GM04503 (cell line): ENCODE results near the gene PPP1R16B.
A peak's percentile ranks its signal among the peaks of the same experiment; 100 is the strongest.

ENCODE experiments used
- DNase-seq: peaks from one replicate; pipeline ENCODE4 v3.0.0-alpha.2; 2012; ENCODE audit warnings: low read depth

Gene PPP1R16B

GRCh38 chr20:38827770-38828281 is 22.3 kb downstream of the PPP1R16B start:
- DNase-seq, result no peak

- no peak for DNase-seq
These were observed 23.2 kb downstream of the PPP1R16B start for GRCh38 chr20:38828514-38829295.

DNA sequence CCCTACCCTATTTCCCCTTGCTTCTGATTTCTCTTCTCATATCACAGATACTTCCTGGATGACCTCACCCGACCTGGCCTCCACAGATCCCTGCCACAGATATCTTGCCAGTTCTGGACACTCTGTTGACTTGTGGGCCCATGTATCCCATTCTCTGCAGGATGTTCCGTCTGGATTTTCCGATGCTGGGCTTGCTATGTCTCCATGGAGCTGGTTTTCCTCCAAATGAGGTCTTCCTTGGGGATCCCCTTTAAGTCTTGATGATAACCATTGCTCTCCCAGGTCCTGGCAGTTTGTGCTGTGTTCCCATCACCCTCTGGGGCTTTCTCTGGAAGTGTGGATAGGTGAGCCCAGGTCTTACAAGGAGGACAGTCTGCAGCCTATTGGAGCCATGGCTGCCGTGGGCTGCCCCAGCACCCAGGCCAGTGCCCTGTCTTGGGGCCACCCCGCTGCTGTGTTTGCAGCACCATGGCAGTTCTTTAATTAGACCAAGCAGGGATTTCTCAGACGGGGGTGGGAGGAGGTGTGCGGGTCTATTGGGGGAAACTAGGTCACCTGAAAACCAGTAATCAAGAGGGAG is 23.9 kb downstream of the PPP1R16B start:
- no peak for DNase-seq

DNA sequence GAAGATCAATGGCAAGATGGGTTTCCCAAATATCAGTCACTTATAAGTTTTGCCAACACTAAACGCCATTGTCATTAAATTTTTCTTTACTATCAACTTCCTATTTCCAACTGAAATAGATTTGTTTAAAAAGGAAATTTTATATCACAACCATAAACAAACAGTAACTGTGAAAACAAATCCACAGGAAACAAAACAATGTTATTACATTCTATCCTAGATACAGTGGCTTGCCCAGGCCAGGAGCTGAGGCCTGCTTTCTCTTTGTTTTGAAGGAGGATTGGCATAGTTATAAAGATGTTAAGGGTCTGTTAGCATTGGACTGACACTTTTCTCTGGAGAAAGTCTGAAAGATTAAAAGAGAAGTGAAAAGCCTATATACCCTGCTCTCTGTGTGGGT is 24.9 kb downstream of the PPP1R16B start:
- DNase-seq, result no peak

- DNase-seq, result no peak
These were observed 25.7 kb downstream of the PPP1R16B start for GRCh38 chr20:38831049-38831691.

- DNase-seq, result no peak
These were observed 26.6 kb downstream of the PPP1R16B start for GRCh38 chr20:38831995-38832620.

- DNase-seq, result no peak
These were observed 27.8 kb downstream of the PPP1R16B start for GRCh38 chr20:38833154-38833856.

GRCh38 chr20:38833857-38834164 is 28.3 kb downstream of the PPP1R16B start:
- no peak for DNase-seq

GRCh38 chr20:38834868-38835267 is 29.4 kb downstream of the PPP1R16B start:
- DNase-seq, result no peak

DNA sequence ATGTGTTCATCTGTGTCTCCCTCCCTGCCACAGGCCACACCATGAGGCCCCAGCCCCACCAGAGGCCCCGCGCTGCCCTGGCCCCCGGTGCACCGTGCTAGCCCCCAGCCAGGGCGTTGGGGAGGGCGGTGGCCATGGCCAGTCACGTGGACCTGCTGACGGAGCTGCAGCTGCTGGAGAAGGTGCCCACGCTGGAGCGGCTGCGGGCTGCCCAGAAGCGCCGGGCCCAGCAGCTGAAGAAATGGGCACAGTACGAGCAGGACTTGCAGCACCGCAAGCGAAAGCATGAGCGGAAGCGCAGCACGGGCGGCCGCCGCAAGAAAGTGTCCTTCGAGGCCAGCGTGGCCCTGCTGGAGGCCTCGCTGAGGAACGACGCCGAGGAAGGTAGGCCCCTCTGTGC is 30.3 kb downstream of the PPP1R16B start:
- DNase-seq, result no peak

GRCh38 chr20:38836991-38837390 is 31.5 kb downstream of the PPP1R16B start:
- no peak for DNase-seq

DNA sequence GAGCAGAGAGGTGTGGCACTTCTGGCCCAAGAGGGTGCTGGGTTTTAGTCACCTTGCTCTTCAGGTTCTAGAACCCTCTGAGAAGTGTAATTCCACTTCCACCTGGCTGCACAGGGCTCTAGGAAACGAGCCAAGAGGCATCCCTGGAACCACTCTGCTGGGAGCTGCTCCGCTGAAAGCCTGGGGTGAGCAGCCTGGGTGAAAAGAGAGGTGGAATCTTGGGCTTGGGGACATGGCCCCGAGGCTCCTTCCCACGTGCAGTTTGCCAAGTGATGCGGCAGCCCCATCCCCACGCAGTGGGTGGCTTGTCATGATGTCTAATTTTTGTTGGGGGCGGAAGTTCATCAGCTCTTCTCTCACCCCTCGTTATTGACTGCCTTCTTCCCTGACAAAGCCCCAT is 32.8 kb downstream of the PPP1R16B start:
- no peak for DNase-seq

DNA sequence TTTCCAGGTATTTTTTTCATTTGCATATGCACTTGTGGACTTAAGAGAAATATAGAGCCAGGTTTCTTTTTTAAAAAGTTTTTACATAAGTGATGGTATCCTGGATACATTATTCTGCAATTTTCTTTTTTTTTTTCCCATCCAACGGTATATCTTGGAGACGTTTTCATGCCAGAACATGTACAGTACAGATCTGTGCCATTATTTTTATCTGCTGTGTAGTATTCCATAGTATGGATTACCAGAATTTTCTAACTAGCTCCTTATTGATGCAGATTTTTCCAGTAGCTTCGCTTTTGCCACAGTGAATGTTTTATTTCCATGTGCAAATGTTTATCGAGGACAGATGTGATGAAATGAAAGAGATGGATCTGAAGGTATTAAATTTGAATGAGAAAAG is 34.1 kb downstream of the PPP1R16B start:
- no peak for DNase-seq

DNA sequence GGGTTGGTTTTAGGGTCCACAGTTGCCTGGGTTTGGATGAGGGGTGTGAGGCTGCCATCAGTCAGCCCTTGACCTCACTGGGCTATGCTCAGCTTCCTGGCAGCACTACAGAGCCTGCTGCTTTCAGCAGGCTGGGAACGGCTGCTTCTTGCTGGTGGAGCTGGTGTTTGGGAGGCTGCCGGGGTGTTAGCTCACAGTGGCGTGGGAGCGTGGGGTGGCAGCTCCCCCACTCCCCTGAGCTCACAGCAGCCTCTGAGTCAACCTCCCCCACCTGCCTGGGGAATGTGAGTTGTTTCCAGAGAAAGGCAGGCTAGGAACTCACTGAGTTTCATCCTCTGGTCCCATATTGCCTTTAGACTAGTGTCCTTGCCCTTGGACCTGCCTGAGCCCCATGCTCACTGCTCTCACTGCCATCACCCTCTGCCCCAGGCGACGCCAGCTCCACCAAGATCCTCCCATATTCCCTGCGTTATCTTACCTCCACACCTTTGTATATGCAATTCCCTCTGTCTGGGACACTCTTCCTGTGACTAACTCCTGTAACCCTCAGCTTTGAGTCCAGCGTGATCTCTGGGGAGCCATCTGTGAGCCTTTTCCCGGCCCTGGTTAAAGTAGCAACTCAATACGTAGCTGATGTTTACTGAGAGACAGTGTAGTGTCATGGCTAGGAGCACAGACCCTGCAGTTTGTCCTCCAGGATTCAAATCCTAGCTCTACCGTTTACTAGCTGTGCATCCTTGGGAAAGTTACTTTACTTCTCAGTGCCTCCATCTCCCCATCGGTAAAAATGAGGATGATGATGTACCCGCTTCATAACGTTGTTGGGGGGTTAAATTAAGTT is 34.8 kb downstream of the PPP1R16B start:
- peak; percentile 3 for DNase-seq

DNA sequence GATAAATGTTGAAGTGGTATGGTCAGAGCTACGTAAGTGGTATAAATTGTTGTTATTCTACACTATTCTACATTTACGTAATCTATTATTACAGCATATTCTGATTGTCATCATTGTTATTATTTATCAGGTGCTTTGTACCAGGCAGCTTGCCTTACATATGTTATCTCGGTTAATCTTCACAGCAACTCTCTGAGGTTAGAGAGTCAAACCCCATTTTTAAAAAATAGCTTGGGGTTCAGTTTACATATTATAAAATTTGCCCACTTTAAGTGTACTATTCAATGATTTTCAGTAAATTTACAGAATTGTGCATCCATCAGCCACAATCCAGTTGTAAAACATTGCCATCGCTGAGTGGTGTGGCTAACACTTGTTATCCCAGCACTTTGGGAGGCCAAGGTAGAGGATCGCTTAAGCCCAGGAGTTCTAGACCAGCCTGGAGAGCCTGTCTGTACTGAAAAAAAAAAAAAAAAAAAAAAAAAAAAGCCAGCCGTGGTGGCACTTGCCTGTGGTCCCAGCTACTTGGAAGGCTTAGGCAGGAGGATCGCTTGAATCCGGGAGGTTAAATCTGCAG is 35.5 kb downstream of the PPP1R16B start:
- no peak for DNase-seq

- no peak for DNase-seq
These were observed 36.1 kb downstream of the PPP1R16B start for GRCh38 chr20:38841570-38841969.

DNA sequence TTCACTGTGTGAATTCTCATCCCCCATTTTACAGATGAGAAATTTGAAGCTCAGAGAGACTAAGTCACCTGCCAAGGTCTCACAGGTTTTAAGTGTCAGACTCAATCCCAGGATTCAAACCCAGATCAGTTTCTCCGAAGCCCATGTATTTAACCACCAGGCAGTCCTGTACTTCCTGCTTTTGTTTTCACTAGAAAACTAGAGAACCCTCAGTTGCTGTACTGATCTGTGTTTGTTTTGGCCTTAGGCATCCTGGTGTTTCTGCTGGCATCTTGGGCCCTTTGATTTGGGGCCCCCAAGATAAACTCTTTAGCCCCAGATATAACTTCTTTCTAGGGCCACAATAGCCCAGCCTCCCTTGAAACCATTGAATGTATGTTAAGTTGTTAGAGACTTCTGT is 36.5 kb downstream of the PPP1R16B start:
- DNase-seq, result no peak

DNA sequence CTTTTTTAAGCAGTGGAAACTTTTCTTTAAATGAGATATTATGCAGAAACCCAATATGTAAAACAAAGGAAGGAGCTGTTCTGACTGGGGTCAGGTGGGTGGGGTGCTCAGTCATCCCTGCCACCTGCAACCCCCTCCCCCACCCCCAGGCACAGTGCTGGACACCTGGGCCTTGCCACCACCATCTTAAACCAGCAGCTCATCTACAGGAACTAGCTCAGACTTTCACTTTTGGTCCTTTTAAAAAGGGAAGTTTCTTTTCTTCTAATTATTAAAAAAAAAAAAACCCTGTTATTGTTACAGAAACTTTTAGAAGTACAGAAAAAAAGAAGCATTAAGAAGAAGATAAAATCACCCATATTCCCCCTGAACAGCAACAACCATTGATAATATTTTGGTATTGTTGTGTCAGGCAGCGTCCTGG is 37.1 kb downstream of the PPP1R16B start:
- DNase-seq, result no peak

GRCh38 chr20:38843346-38843745 is 37.8 kb downstream of the PPP1R16B start:
- no peak for DNase-seq

GRCh38 chr20:38844963-38845362 is 39.5 kb downstream of the PPP1R16B start:
- DNase-seq, result no peak

GRCh38 chr20:38847840-38848239 is 42.3 kb downstream of the PPP1R16B start:
- no peak for DNase-seq
